ENCODE data around the gene NHLH1.

The NHLH1 gene

GRCh38 chr1:160413716-160414115, 46.8 kb downstream of the NHLH1 start:
- no peak for DNase-seq

GRCh38 chr1:160414881-160415280, 48.0 kb downstream of the NHLH1 start:
- no peak for DNase-seq

GRCh38 chr1:160415696-160416290, 48.9 kb downstream of the NHLH1 start:
- DNase-seq, result no peak

- no peak for DNase-seq
These were observed 49.5 kb downstream of the NHLH1 start for GRCh38 chr1:160416369-160416768.

GRCh38 chr1:160418483-160418882, 51.6 kb downstream of the NHLH1 start:
- DNase-seq, result no peak

GRCh38 chr1:160419150-160419837, 52.4 kb downstream of the NHLH1 start:
- DNase-seq, result no peak

GRCh38 chr1:160419838-160420169, 52.9 kb downstream of the NHLH1 start:
- no peak for DNase-seq

GRCh38 chr1:160420881-160421842, 54.3 kb downstream of the NHLH1 start:
- DNase-seq, result no peak

GRCh38 chr1:160421881-160422280, 55.0 kb downstream of the NHLH1 start:
- DNase-seq, result no peak
